Melanocyte of skin (primary cell): ENCODE data around the gene ZNF121. TPM values are rescaled to one million over a fixed set of nuclear protein-coding genes. Genes with fewer than 3 reads are reported as not detected.

ENCODE experiments used
- total RNA-seq, 2 donors: library from RNA; depleted of rRNA; stranded (reverse); fragments of >200 nt; gene quantifications; 2 replicates each; pipeline ENCODE4 v1.2.3, GENCODE V29; 2012

The ZNF121 gene
- total RNA-seq = 10 to 100 TPM; 32.3 to 53.3 TPM

DNA sequence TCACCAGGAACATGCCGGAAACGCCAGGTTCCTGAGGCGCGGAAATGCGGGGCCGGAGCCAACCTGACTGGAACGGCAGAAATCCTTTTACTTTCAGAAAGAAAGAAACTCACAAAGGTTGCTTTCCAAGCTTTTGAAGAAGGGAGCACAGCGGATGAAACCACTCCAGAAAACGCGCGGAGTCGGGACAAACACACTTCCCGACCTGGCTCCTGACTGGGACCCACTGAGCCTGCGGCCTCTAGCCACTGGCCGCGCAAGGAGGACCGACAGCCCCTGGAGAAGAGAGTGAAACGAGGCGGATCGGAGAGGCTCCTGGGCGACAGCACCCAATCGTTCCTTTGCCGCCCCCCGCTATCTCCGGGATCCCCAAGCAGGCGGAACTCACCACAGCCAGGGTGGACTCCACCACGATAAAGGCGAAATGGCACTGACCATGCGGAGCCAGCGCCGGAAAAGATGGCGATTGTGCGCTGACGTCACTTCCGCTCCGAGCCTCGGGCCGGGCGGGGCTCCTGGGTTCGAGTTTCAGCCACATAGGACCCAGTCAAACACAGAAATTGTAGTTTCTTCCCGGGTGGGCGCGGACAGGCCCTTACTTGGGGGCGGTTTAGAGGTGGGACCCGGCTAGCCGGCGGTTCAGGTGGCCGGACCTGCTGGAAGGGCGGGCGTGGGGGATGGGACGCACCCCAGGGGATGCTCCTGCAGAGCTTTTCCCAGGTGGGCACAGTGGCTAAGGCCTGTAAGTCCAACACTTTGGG, at the start of gene ZNF121:
Gene ZNF121 (minus strand): TSS at position 432 of the 761 bp plus-strand sequence. CDS start 16,407 bp downstream, outside the sequence.

GRCh38 chr19:9621156-9622037, 37.1 kb upstream of the ZNF121 start, which contains the start of gene ZNF561:
Gene ZNF561 (minus strand): TSS chr19:9621232. CDS start chr19:9619456, 1,776 bp downstream.

DNA sequence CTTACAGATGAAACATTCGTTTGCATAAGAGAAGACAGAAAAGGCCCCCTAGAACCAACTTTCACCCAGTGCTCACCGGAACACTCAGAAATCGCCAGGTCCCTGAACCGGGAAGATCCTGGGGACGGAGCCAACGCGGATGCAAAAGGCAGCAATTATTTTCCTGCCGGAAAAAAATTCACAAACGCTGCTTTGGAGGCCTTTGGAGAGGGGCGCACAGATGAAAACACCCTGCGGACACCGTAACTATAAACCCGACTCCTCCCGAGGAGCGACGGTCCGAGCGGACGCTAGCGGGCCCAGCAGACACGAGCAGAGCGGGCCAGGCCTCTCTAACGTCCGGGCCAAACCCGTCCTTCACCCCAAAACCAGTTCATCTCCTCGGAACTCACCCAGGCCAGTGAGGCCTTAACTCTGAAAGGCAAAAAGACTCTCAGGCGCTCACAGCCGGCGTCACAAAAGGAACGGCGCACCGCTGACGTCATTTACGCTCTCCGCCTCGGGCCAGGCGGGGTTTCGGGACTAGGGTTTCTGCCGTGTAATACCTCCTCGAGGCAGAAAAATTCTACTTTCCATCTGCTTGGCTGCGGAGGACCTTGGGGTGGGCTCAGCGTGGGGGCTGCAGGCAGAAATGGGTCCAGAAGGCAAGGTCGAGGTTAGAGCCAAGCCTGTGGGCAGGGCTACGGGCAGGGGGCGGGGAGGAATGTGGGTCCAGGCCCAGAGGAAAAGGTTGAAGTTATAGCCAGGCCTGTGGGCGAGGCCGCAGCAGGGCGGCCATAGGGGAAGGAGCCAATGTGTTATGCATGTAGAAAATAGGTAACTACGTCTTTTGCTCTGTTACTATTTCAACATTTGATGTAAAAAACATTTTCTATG, 45.9 kb downstream of the ZNF121 start, which contains the start of gene ZNF426:
Gene ZNF426 (minus strand): TSS at position 463 of the 876 bp plus-strand sequence. CDS start 2,413 bp downstream, outside the sequence.

Other genes starting within 250 kb of the ZNF121 start
- 1 to 10 TPM in 1 of 2 donors, under 1 TPM in 1; 0.33 to 1.0 TPM for gene ZNF177, start 221.5 kb downstream of the ZNF121 start, total RNA-seq
- 10 to 100 TPM in 1 of 2 donors, 1 to 10 TPM in 1; 9.3 to 10.3 TPM for gene ZNF266, start 148.9 kb downstream of the ZNF121 start, total RNA-seq
- gene ZNF560, start 85.9 kb downstream of the ZNF121 start, total RNA-seq = 1 to 10 TPM in 1 of 2 donors, not detected in 1; 1.7 TPM
- gene ZNF426, start 45.9 kb downstream of the ZNF121 start, total RNA-seq = 10 to 100 TPM; 13.7 to 15.8 TPM
- 10 to 100 TPM; 25.6 to 39.9 TPM for gene ZNF561, start 36.7 kb upstream of the ZNF121 start, total RNA-seq
- gene ZNF562, start 90.6 kb upstream of the ZNF121 start, total RNA-seq = 10 to 100 TPM; 27.9 to 29.0 TPM
- gene ZNF846, start 184.2 kb upstream of the ZNF121 start, total RNA-seq = 1 to 10 TPM; 3.3 to 7.6 TPM
- gene FBXL12, start 234.6 kb upstream of the ZNF121 start, total RNA-seq = 10 to 100 TPM; 12.7 to 18.6 TPM
- gene UBL5, start 243.4 kb upstream of the ZNF121 start, total RNA-seq = 100 to 1,000 TPM; 189 to 223 TPM